ENCODE results near the gene RASA3.

RASA3 gene

DNA sequence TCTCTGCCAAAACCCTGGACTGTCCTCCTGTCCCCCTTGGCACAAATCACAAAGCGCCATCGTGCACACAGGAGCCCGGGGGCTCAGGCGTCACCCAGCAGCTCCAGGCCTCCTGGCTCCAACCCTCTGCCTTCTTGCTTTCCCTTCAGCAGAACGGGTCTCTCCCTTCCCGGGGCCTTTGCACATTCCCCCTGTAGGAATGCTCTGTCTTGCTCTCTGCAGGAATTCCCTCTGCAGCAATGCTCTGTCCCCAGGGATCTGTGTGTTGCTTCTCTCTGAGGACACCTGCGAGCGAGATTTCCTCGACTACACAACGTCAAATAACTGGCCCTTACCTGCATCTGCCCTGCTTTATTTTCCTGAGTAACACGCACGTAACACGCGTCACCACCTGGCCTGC is 13.3 kb upstream of the RASA3 start:
- POLR2A ChIA-PET = no interaction called here
- Histone ChIP-seq H3K27me3 (replicated peaks in 2 of 5; ENCODE audit: control insufficient read depth in 4 of 5, insufficient read depth in 5 of 5, low read length in 4 of 5) (no peaks in the 10 kb centered on the region), H3K9me3 (ENCODE audit: control extremely low read depth in 1 of 5, control insufficient read depth in 4 of 5, insufficient read depth in 2 of 5, low read depth in 1 of 5, low read length in 4 of 5) (no peaks in the 10 kb centered on the region), H3K4me1 (ENCODE audit: control extremely low read depth in 1 of 4, control insufficient read depth in 4 of 4, insufficient read depth in 4 of 4, low read length in 3 of 4) (peaks cover 5 to 93% (median 86%) of the 10 kb centered on the region in 4 experiments), H3K4me3 (ENCODE audit: control insufficient read depth in 1 of 7, extremely low read depth in 1 of 7, insufficient read depth in 4 of 7, low read depth in 2 of 7, low read length in 6 of 7) (no peak overlapping the region), H3K27ac (ENCODE audit: insufficient read depth in 1 of 2, low read depth in 1 of 2, low read length in 2 of 2, poor library complexity in 1 of 2, severe bottlenecking in 2 of 2) (no peak overlapping the region), H3K36me3 (ENCODE audit: control insufficient read depth in 4 of 4, insufficient read depth in 4 of 4, low read length in 3 of 4) (no peaks in the 10 kb centered on the region)
- CTCF ChIA-PET = interaction anchor here (1.5 to 1.7 kb wide), 3 partner anchors 11 to 80 kb away, joined by 4 to 9 read pairs (median 4); no protein-coding TSS in a partner anchor
- no peak for DNase-seq
- 93% methylated on average over 14 of the region's 14 CpGs for WGBS (ENCODE audit: insufficient coverage)

DNA sequence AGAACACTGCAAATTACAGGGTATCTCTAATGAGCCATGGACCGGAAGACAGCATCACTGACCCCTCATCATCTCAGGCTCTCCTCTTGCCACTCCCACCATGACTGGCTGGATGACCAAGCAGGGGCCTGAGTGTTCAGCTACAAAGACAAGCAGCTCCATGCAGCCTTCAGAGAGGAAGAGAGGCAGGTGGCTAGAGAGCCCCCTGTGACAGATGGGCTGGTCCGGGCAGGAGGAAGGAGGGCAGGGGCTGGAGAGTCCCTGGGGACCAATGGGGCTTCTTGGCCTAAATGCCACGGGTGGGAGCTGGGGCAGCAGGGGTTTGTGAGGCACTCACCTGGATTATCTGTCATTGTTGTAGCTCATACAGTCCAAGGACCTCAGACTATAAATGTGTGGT is 12.8 kb upstream of the RASA3 start:
- CTCF ChIA-PET = interaction anchor here (0.9 to 1.7 kb wide), 4 partner anchors 10 to 81 kb away, joined by 4 to 9 read pairs (median 5); no protein-coding TSS in a partner anchor
- Histone ChIP-seq H3K9me3 (ENCODE audit: control extremely low read depth in 1 of 5, control insufficient read depth in 4 of 5, insufficient read depth in 2 of 5, low read depth in 1 of 5, low read length in 4 of 5) (no peaks in the 10 kb centered on the region), H3K4me3 (ENCODE audit: control insufficient read depth in 1 of 7, extremely low read depth in 1 of 7, insufficient read depth in 4 of 7, low read depth in 2 of 7, low read length in 6 of 7) (no peak overlapping the region), H3K36me3 (ENCODE audit: control insufficient read depth in 4 of 4, insufficient read depth in 4 of 4, low read length in 3 of 4) (no peaks in the 10 kb centered on the region), H3K27me3 (replicated peaks in 2 of 5; ENCODE audit: control insufficient read depth in 4 of 5, insufficient read depth in 5 of 5, low read length in 4 of 5) (no peaks in the 10 kb centered on the region), H3K4me1 (ENCODE audit: control extremely low read depth in 1 of 4, control insufficient read depth in 4 of 4, insufficient read depth in 4 of 4, low read length in 3 of 4) (peaks cover 4 to 93% (median 86%) of the 10 kb centered on the region in 4 experiments), H3K27ac (ENCODE audit: insufficient read depth in 1 of 2, low read depth in 1 of 2, low read length in 2 of 2, poor library complexity in 1 of 2, severe bottlenecking in 2 of 2) (no peak overlapping the region)
- 38% methylated on average over 3 of the region's 3 CpGs for WGBS (ENCODE audit: insufficient coverage)
- POLR2A ChIA-PET = no interaction called here
- DNase-seq = no peak

DNA sequence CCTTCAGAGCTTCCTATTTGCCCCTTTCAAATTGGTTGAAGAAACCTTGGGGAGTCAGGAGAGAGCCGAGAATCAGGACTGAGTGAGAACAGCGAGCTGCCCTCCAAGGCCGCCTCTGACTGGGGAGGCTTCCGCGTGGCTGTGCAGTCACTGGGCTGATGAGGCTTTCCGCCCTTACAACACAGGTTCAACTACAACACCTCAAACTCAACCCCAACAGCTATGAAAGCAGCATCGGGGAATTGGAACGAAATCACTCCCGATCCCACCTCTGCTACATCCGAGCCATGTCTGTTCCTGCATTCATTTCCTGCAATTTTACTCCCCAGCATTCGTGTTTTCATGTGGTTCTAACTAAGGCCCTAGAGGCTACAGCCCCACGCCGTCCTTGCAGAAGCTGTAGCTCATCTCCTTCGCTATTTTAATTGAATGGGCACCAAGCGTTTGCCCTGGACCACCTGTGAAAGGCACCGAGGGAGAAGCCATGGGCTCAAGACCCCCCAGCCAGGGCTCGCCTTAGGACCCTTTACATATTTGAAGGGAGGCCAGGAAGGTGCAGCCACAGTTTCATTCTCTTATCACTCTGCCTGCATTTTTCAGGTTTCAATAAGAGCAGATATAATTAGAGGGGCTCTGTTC is 12.3 kb upstream of the RASA3 start:
- Histone ChIP-seq H3K27me3 (replicated peaks in 2 of 5; ENCODE audit: control insufficient read depth in 4 of 5, insufficient read depth in 5 of 5, low read length in 4 of 5) (no peaks in the 10 kb centered on the region), H3K4me3 (ENCODE audit: control insufficient read depth in 1 of 7, extremely low read depth in 1 of 7, insufficient read depth in 4 of 7, low read depth in 2 of 7, low read length in 6 of 7) (no peak overlapping the region), H3K9me3 (ENCODE audit: control extremely low read depth in 1 of 5, control insufficient read depth in 4 of 5, insufficient read depth in 2 of 5, low read depth in 1 of 5, low read length in 4 of 5) (no peaks in the 10 kb centered on the region), H3K36me3 (ENCODE audit: control insufficient read depth in 4 of 4, insufficient read depth in 4 of 4, low read length in 3 of 4) (no peaks in the 10 kb centered on the region), H3K4me1 (ENCODE audit: control extremely low read depth in 1 of 4, control insufficient read depth in 4 of 4, insufficient read depth in 4 of 4, low read length in 3 of 4) (peaks cover 4 to 90% (median 85%) of the 10 kb centered on the region in 4 experiments), H3K27ac (ENCODE audit: insufficient read depth in 1 of 2, low read depth in 1 of 2, low read length in 2 of 2, poor library complexity in 1 of 2, severe bottlenecking in 2 of 2) (no peak overlapping the region)
- ChIA-PET CTCF (interaction anchor here (0.9 to 1.8 kb wide), 8 partner anchors 10 to 81 kb away, joined by 3 to 9 read pairs (median 4); no protein-coding TSS in a partner anchor), POLR2A (no interaction called here)
- WGBS (ENCODE audit: insufficient coverage) = 94% methylated on average over 17 of the region's 17 CpGs
- DNase-seq = no peak

DNA sequence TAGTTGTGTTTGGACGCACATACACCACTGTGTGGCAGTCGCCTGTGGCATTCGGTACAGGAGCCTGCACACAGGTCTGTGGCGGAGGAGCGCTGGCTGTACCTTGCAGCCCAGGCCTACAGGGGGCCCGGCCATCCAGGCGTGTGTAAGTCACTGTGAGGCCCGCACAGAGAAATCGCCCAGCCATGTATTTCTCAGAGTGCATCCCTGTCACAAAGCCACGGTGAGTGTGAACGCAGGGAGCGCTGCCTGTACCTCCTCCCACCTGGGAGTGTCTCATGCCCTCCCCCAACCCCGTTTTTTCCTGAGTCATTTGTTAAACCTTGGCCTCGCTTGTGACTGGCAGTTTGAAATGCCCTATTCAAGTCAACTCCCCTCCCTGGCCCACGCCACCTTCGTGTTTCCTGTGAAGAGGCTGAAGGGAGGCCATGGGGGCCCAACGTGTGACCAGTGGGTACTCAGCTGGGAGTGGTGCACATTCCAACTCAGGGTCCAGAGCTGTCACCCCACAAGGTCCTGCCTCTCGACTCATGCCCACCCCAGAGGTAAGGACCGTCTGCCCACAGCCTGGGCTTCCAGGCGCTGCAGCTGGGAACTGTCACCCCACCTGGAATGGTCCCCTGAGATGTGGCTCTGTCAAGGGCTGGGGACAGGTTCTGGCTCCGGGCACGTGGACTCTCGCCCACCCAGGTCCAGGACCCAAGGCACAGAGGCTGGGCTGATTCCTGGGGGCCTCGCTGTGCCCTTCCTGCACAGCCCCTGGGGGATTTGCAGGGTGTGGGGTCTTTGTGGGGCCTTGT is 11.6 kb upstream of the RASA3 start:
- Histone ChIP-seq H3K4me3 (ENCODE audit: control insufficient read depth in 1 of 7, extremely low read depth in 1 of 7, insufficient read depth in 4 of 7, low read depth in 2 of 7, low read length in 6 of 7) (no peak overlapping the region), H3K36me3 (ENCODE audit: control insufficient read depth in 4 of 4, insufficient read depth in 4 of 4, low read length in 3 of 4) (no peaks in the 10 kb centered on the region), H3K27ac (ENCODE audit: insufficient read depth in 1 of 2, low read depth in 1 of 2, low read length in 2 of 2, poor library complexity in 1 of 2, severe bottlenecking in 2 of 2) (no peak overlapping the region), H3K9me3 (ENCODE audit: control extremely low read depth in 1 of 5, control insufficient read depth in 4 of 5, insufficient read depth in 2 of 5, low read depth in 1 of 5, low read length in 4 of 5) (no peaks in the 10 kb centered on the region), H3K27me3 (replicated peaks in 2 of 5; ENCODE audit: control insufficient read depth in 4 of 5, insufficient read depth in 5 of 5, low read length in 4 of 5) (no peaks in the 10 kb centered on the region), H3K4me1 (ENCODE audit: control extremely low read depth in 1 of 4, control insufficient read depth in 4 of 4, insufficient read depth in 4 of 4, low read length in 3 of 4) (peaks cover 4 to 83% (median 82%) of the 10 kb centered on the region in 4 experiments)
- 67% methylated on average over 21 of the region's 24 CpGs for WGBS (ENCODE audit: insufficient coverage)
- peak in 2 of 3 donors; percentile 59 to 67 for DNase-seq
- POLR2A ChIA-PET = interaction anchor here (1.0 kb wide), 1 partner anchor 92 kb away, joined by 3 read pairs; no protein-coding TSS in a partner anchor
- CTCF ChIA-PET = interaction anchor here (0.8 to 1.8 kb wide), 9 partner anchors 9 to 82 kb away, joined by 3 to 9 read pairs (median 4); no protein-coding TSS in a partner anchor

DNA sequence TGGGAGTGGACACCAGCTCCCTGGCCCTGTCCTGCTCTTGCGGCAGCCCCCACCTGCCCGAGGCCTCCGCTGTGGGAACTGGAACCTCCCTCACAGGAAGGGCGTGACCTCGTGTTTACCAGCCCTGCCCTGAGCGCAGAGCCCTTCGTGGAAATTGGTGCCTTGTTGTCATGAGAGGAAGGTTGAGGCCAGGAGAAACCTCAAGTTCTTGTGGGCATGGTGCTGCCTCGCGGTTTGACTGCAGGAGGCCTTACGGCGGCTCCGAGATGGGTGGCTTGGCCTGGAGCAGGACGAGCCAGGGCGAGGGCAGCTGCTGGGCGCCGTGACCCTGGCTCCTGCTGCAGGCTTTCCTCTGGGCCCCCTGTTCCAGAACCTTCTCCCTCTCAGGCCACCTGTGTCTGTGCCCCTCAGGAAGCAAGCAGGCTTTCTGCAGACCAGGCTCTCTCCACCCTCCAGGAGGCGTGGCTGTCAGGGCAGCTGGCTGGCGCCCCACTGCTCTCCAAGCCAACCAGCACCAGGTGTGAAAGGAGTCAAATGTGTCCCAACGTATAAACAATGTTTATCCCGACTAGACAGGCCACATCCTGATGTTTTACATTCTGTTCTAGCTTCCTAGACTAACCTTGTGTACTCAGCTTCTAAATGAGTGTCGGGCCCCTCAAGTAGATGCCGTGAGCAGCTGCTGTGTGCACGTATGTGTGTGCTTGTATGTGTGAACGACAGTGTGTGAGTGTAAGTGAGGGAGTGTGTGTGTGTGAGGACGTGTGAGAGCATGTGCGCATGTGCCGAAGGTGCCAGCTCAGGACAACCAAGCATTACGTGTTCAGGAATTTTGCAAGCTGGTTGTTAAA is 10.4 kb upstream of the RASA3 start:
- Histone ChIP-seq H3K36me3 (ENCODE audit: control insufficient read depth in 4 of 4, insufficient read depth in 4 of 4, low read length in 3 of 4) (no peaks in the 10 kb centered on the region), H3K27me3 (replicated peaks in 2 of 5; ENCODE audit: control insufficient read depth in 4 of 5, insufficient read depth in 5 of 5, low read length in 4 of 5) (no peaks in the 10 kb centered on the region), H3K4me3 (ENCODE audit: control insufficient read depth in 1 of 7, extremely low read depth in 1 of 7, insufficient read depth in 4 of 7, low read depth in 2 of 7, low read length in 6 of 7) (peak overlapping the region in 4 of 7 experiments; percentile 6 to 38 (median 11)), H3K4me1 (ENCODE audit: control extremely low read depth in 1 of 4, control insufficient read depth in 4 of 4, insufficient read depth in 4 of 4, low read length in 3 of 4) (peaks cover 2 to 72% (median 71%) of the 10 kb centered on the region in 4 experiments), H3K27ac (ENCODE audit: insufficient read depth in 1 of 2, low read depth in 1 of 2, low read length in 2 of 2, poor library complexity in 1 of 2, severe bottlenecking in 2 of 2) (no peak overlapping the region), H3K9me3 (ENCODE audit: control extremely low read depth in 1 of 5, control insufficient read depth in 4 of 5, insufficient read depth in 2 of 5, low read depth in 1 of 5, low read length in 4 of 5) (no peaks in the 10 kb centered on the region)
- DNase-seq = peak in 2 of 3 donors; percentile 77 to 85
- POLR2A ChIA-PET = interaction anchor here (1.0 kb wide), 1 partner anchor 93 kb away, joined by 3 read pairs; no protein-coding TSS in a partner anchor
- CTCF ChIA-PET = interaction anchor here (0.7 to 1.8 kb wide), 5 partner anchors 12 to 49 kb away, joined by 3 to 5 read pairs (median 3); no protein-coding TSS in a partner anchor
- WGBS (ENCODE audit: insufficient coverage) = 30% methylated on average over 27 of the region's 28 CpGs

DNA sequence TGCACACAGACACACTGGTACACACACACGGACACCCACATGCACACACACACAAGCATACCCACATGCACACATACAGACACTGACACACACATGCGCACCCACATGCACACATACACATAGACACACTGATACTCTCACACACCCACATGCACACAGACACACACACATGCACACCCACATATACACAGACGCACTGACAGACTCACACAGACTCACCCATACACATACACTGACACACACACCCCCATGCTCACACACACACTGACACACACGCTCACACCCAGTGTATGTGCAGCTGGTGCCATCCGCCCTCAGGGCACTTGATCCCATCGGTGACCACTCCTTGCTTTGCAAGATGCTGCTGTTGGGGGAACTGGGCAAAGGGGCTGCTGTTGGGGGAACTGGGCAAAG is 9.7 kb upstream of the RASA3 start:
- 90% methylated on average over 5 of the region's 6 CpGs for WGBS (ENCODE audit: insufficient coverage)
- ChIA-PET CTCF (interaction anchor here (1.2 to 1.4 kb wide), 2 partner anchors 11 to 28 kb away, joined by 3 to 5 read pairs; no protein-coding TSS in a partner anchor), POLR2A (no interaction called here)
- no peaks in the 10 kb centered on the region for H3K36me3 ChIP-seq (ENCODE audit: control insufficient read depth in 4 of 4, insufficient read depth in 4 of 4, low read length in 3 of 4)
- no peaks in the 10 kb centered on the region for H3K9me3 ChIP-seq (ENCODE audit: control extremely low read depth in 1 of 5, control insufficient read depth in 4 of 5, insufficient read depth in 2 of 5, low read depth in 1 of 5, low read length in 4 of 5)
- no peak for DNase-seq
- no peak overlapping the region for H3K4me3 ChIP-seq (ENCODE audit: control insufficient read depth in 1 of 7, extremely low read depth in 1 of 7, insufficient read depth in 4 of 7, low read depth in 2 of 7, low read length in 6 of 7)
- H3K27ac ChIP-seq (ENCODE audit: insufficient read depth in 1 of 2, low read depth in 1 of 2, low read length in 2 of 2, poor library complexity in 1 of 2, severe bottlenecking in 2 of 2) = no peak overlapping the region
- peaks cover 1 to 70% (median 69%) of the 10 kb centered on the region in 4 experiments for H3K4me1 ChIP-seq (ENCODE audit: control extremely low read depth in 1 of 4, control insufficient read depth in 4 of 4, insufficient read depth in 4 of 4, low read length in 3 of 4)
- H3K27me3 ChIP-seq (replicated peaks in 2 of 5; ENCODE audit: control insufficient read depth in 4 of 5, insufficient read depth in 5 of 5, low read length in 4 of 5) = no peaks in the 10 kb centered on the region
